NCI-H2081 (cell line): ENCODE results near the gene JAKMIP1.

ENCODE experiments used
- DNase-seq, 2 experiments: peaks; one replicate each; lab custom pipeline; 2025; lab: John Stamatoyannopoulos, UW

JAKMIP1 gene

GRCh38 chr4:6095023-6095752 is 105.2 kb downstream of the JAKMIP1 start:
- DNase-seq = peak in 1 of 2 experiments; percentile 16

GRCh38 chr4:6093671-6094070 is 106.7 kb downstream of the JAKMIP1 start:
- DNase-seq = no peak

GRCh38 chr4:6092971-6093370 is 107.4 kb downstream of the JAKMIP1 start:
- no peak for DNase-seq

GRCh38 chr4:6092131-6092530 is 108.2 kb downstream of the JAKMIP1 start:
- peak in 1 of 2 experiments; percentile 39 for DNase-seq

- no peak for DNase-seq
Observed at GRCh38 chr4:6090931-6091330, 109.4 kb downstream of the JAKMIP1 start.

GRCh38 chr4:6088950-6089349 is 111.4 kb downstream of the JAKMIP1 start:
- DNase-seq = no peak

- DNase-seq = peak; percentile 64 to 79
Observed at GRCh38 chr4:6087669-6088341, 112.5 kb downstream of the JAKMIP1 start.

GRCh38 chr4:6086846-6087245 is 113.5 kb downstream of the JAKMIP1 start:
- no peak for DNase-seq

GRCh38 chr4:6085691-6086628 is 114.4 kb downstream of the JAKMIP1 start:
- DNase-seq = no peak

GRCh38 chr4:6085028-6085690 is 115.2 kb downstream of the JAKMIP1 start:
- no peak for DNase-seq

GRCh38 chr4:6079965-6080364 is 120.4 kb downstream of the JAKMIP1 start:
- DNase-seq = no peak

- DNase-seq = no peak
Observed at GRCh38 chr4:6078560-6078959, 121.8 kb downstream of the JAKMIP1 start.

- DNase-seq = peak in 1 of 2 experiments; percentile 8
Observed at GRCh38 chr4:6076391-6076790, 124.0 kb downstream of the JAKMIP1 start.

- no peak for DNase-seq
Observed at GRCh38 chr4:6074758-6075157, 125.6 kb downstream of the JAKMIP1 start.

GRCh38 chr4:6071959-6072720 is 128.2 kb downstream of the JAKMIP1 start:
- DNase-seq = peak; percentile 28 to 54

GRCh38 chr4:6071191-6071958 is 129.0 kb downstream of the JAKMIP1 start:
- DNase-seq = no peak

GRCh38 chr4:6069845-6070709 is 130.3 kb downstream of the JAKMIP1 start:
- no peak for DNase-seq

GRCh38 chr4:6068986-6069385 is 131.4 kb downstream of the JAKMIP1 start:
- DNase-seq = no peak

GRCh38 chr4:6065934-6066590 is 134.3 kb downstream of the JAKMIP1 start:
- no peak for DNase-seq
